ENCODE data around the gene LRRK1.

The LRRK1 gene

GRCh38 chr15:101055411-101055810, 136.3 kb downstream of the LRRK1 start:
- no peaks in the 10 kb centered on the region for H3K4me1 Mint-ChIP-seq (ENCODE audit: low read depth)
- H3K27ac Mint-ChIP-seq = no peak overlapping the region
- H3K9me3 Mint-ChIP-seq (ENCODE audit: low read depth) = no peaks in the 10 kb centered on the region
- H3K27me3 Mint-ChIP-seq = no peaks in the 10 kb centered on the region
- no peaks in the 10 kb centered on the region for H3K36me3 Mint-ChIP-seq
- no peak overlapping the region for H3K4me3 Mint-ChIP-seq

- Mint-ChIP-seq H3K36me3 (no peaks in the 10 kb centered on the region), H3K27ac (no peak overlapping the region), H3K27me3 (no peaks in the 10 kb centered on the region), H3K4me3 (no peak overlapping the region), H3K4me1 (ENCODE audit: low read depth) (no peaks in the 10 kb centered on the region), H3K9me3 (ENCODE audit: low read depth) (no peaks in the 10 kb centered on the region)
These were observed 137.5 kb downstream of the LRRK1 start for GRCh38 chr15:101056366-101057334.

GRCh38 chr15:101057841-101058407, 138.8 kb downstream of the LRRK1 start:
- Mint-ChIP-seq H3K27me3 (no peaks in the 10 kb centered on the region), H3K36me3 (no peaks in the 10 kb centered on the region), H3K27ac (no peak overlapping the region), H3K4me3 (no peak overlapping the region), H3K9me3 (ENCODE audit: low read depth) (no peaks in the 10 kb centered on the region), H3K4me1 (ENCODE audit: low read depth) (no peaks in the 10 kb centered on the region)

GRCh38 chr15:101058735-101059134, 139.6 kb downstream of the LRRK1 start:
- Mint-ChIP-seq H3K9me3 (ENCODE audit: low read depth) (no peaks in the 10 kb centered on the region), H3K4me3 (no peak overlapping the region), H3K36me3 (no peaks in the 10 kb centered on the region), H3K27me3 (no peaks in the 10 kb centered on the region), H3K4me1 (ENCODE audit: low read depth) (no peaks in the 10 kb centered on the region), H3K27ac (no peak overlapping the region)

- H3K9me3 Mint-ChIP-seq (ENCODE audit: low read depth) = no peaks in the 10 kb centered on the region
- no peaks in the 10 kb centered on the region for H3K36me3 Mint-ChIP-seq
- no peaks in the 10 kb centered on the region for H3K27me3 Mint-ChIP-seq
- H3K4me1 Mint-ChIP-seq (ENCODE audit: low read depth) = no peaks in the 10 kb centered on the region
- H3K4me3 Mint-ChIP-seq = no peak overlapping the region
- no peak overlapping the region for H3K27ac Mint-ChIP-seq
These were observed 140.5 kb downstream of the LRRK1 start for GRCh38 chr15:101059381-101060341.

GRCh38 chr15:101060576-101061551, 141.7 kb downstream of the LRRK1 start:
- Mint-ChIP-seq H3K4me3 (no peak overlapping the region), H3K27me3 (no peaks in the 10 kb centered on the region), H3K36me3 (no peaks in the 10 kb centered on the region), H3K9me3 (ENCODE audit: low read depth) (no peaks in the 10 kb centered on the region), H3K27ac (no peak overlapping the region), H3K4me1 (ENCODE audit: low read depth) (no peaks in the 10 kb centered on the region)

GRCh38 chr15:101062063-101062462, 142.9 kb downstream of the LRRK1 start:
- no peaks in the 10 kb centered on the region for H3K9me3 Mint-ChIP-seq (ENCODE audit: low read depth)
- no peak overlapping the region for H3K4me3 Mint-ChIP-seq
- no peaks in the 10 kb centered on the region for H3K27me3 Mint-ChIP-seq

GRCh38 chr15:101062471-101063171, 143.5 kb downstream of the LRRK1 start:
- Mint-ChIP-seq H3K4me3 (no peak overlapping the region), H3K36me3 (no peaks in the 10 kb centered on the region), H3K9me3 (ENCODE audit: low read depth) (no peaks in the 10 kb centered on the region), H3K27ac (no peak overlapping the region), H3K27me3 (no peaks in the 10 kb centered on the region), H3K4me1 (ENCODE audit: low read depth) (no peaks in the 10 kb centered on the region)

More at GRCh38 chr15:101062063-101062462, 142.9 kb downstream of the LRRK1 start:
- Mint-ChIP-seq H3K4me1 (ENCODE audit: low read depth) (no peaks in the 10 kb centered on the region), H3K27ac (no peak overlapping the region), H3K36me3 (no peaks in the 10 kb centered on the region)

GRCh38 chr15:101063212-101063611, 144.1 kb downstream of the LRRK1 start:
- H3K27me3 Mint-ChIP-seq = no peaks in the 10 kb centered on the region
- H3K4me1 Mint-ChIP-seq (ENCODE audit: low read depth) = no peaks in the 10 kb centered on the region
- no peak overlapping the region for H3K4me3 Mint-ChIP-seq
- H3K9me3 Mint-ChIP-seq (ENCODE audit: low read depth) = no peaks in the 10 kb centered on the region
- H3K27ac Mint-ChIP-seq = no peak overlapping the region
- no peaks in the 10 kb centered on the region for H3K36me3 Mint-ChIP-seq

- no peak overlapping the region for H3K27ac Mint-ChIP-seq
- H3K9me3 Mint-ChIP-seq (ENCODE audit: low read depth) = no peaks in the 10 kb centered on the region
- H3K4me1 Mint-ChIP-seq (ENCODE audit: low read depth) = no peaks in the 10 kb centered on the region
- H3K27me3 Mint-ChIP-seq = no peaks in the 10 kb centered on the region
- H3K36me3 Mint-ChIP-seq = no peaks in the 10 kb centered on the region
- no peak overlapping the region for H3K4me3 Mint-ChIP-seq
These were observed 145.0 kb downstream of the LRRK1 start for GRCh38 chr15:101063891-101064794.

GRCh38 chr15:101064795-101065569, 145.8 kb downstream of the LRRK1 start:
- H3K9me3 Mint-ChIP-seq (ENCODE audit: low read depth) = no peaks in the 10 kb centered on the region
- H3K27me3 Mint-ChIP-seq = no peaks in the 10 kb centered on the region
- no peak overlapping the region for H3K4me3 Mint-ChIP-seq
- H3K36me3 Mint-ChIP-seq = no peaks in the 10 kb centered on the region
- H3K27ac Mint-ChIP-seq = no peak overlapping the region
- H3K4me1 Mint-ChIP-seq (ENCODE audit: low read depth) = no peaks in the 10 kb centered on the region

GRCh38 chr15:101065570-101066221, 146.5 kb downstream of the LRRK1 start:
- no peaks in the 10 kb centered on the region for H3K36me3 Mint-ChIP-seq
- no peaks in the 10 kb centered on the region for H3K9me3 Mint-ChIP-seq (ENCODE audit: low read depth)
- H3K27me3 Mint-ChIP-seq = no peaks in the 10 kb centered on the region
- H3K4me3 Mint-ChIP-seq = no peak overlapping the region
- peaks cover 5% of the 10 kb centered on the region for H3K4me1 Mint-ChIP-seq (ENCODE audit: low read depth)
- no peak overlapping the region for H3K27ac Mint-ChIP-seq

Data from activated naive CD8-positive, alpha-beta T cell (primary cell).